B cell (primary cell): ENCODE measurements around the gene NOL3. TPM values are rescaled to one million over a fixed set of nuclear protein-coding genes. Genes with fewer than 3 reads are reported as not detected.

Experiments used
- ATAC-seq: fragments of 200-7000 bp; cut with Tn5 transposase; one replicate; pipeline ENCODE4 v1.10.0; 2021; ENCODE audit warnings: low read depth, mild to moderate bottlenecking, moderate number of reproducible peaks, moderate library complexity
- CTCF ChIA-PET: fragments of 350-600 bp; sonication (Branson Sonifier 250); formaldehyde crosslinking; loops from one replicate; lab custom pipeline; 2021; ENCODE audit warnings: antibody characterized with exemption, inconsistent platforms; lab: Charles Lee
- POLR2A ChIA-PET: fragments of 350-600 bp; sonication (Branson Sonifier 250); formaldehyde crosslinking; loops from one replicate; lab custom pipeline; 2021; ENCODE audit warnings: antibody characterized with exemption; lab: Charles Lee
- DNase-seq: peaks from one replicate; pipeline ENCODE4 v3.0.0; 2013
- H2AFZ ChIP-seq: 2 replicates; pipeline ENCODE4 v1.6.1; 2012; ENCODE audit warnings: mild to moderate bottlenecking, low read depth, low read length; ENCODE audit not compliant: insufficient read depth, poor library complexity, severe bottlenecking
- H3K27ac ChIP-seq, 2 donors: 1 replicate in 1 of 2; 2 replicates in 1 of 2; pipeline ENCODE4 v1.5.1; 2012 to 2013; ENCODE audit warnings: low read length in 2 of 2, mild to moderate bottlenecking in 2 of 2, moderate library complexity in 1 of 2
- H3K27me3 ChIP-seq, 4 experiments: fragments of 200-600 bp in 1 of 4; sonication (generic) in 1 of 4; replicated peaks in 1 of 4; 1 replicate in 2 of 4; 2 replicates in 2 of 4; pipeline versions ENCODE4 v1.6.1 to v1.7.0; 2013 to 2016; ENCODE audit warnings: low read length in 3 of 4, mild to moderate bottlenecking in 2 of 4, mixed read lengths in 1 of 4, moderate library complexity in 1 of 4; ENCODE audit not compliant: insufficient read depth in 4 of 4, control insufficient read depth in 3 of 4; ENCODE audit errors: control extremely low read depth in 1 of 4
- H3K36me3 ChIP-seq, 2 experiments: replicated peaks in 1 of 2; 1 replicate in 1 of 2; 2 replicates in 1 of 2; pipeline versions ENCODE4 v1.6.1 to v1.7.1; 2013; ENCODE audit warnings: low read length in 1 of 2; ENCODE audit not compliant: insufficient read depth in 2 of 2, control insufficient read depth in 1 of 2; ENCODE audit errors: control extremely low read depth in 1 of 2, extremely low read depth in 1 of 2
- H3K4me1 ChIP-seq, 2 donors: fragments of 200-600 bp in 1 of 2; sonication (generic) in 1 of 2; 1 replicate in 1 of 2; 2 replicates in 1 of 2; pipeline versions ENCODE4 v1.5.1 to v1.6.1; 2013 to 2017; ENCODE audit warnings: low read length in 2 of 2; ENCODE audit not compliant: control insufficient read depth in 2 of 2, insufficient read depth in 2 of 2
- H3K4me2 ChIP-seq: replicated peaks from 2 replicates; pipeline ENCODE3; 2012; ENCODE audit warnings: mild to moderate bottlenecking, low read depth, low read length; ENCODE audit not compliant: poor library complexity, severe bottlenecking
- H3K4me3 ChIP-seq, 5 experiments: fragments of 200-600 bp in 1 of 5; sonication (generic) in 1 of 5; 1 replicate in 3 of 5; 2 replicates in 2 of 5; pipeline versions ENCODE4 v1.5.1 to v1.7.0; 2011 to 2016; ENCODE audit warnings: low read length in 4 of 5, mild to moderate bottlenecking in 4 of 5, low read depth in 2 of 5, control low read depth in 1 of 5, moderate library complexity in 1 of 5; ENCODE audit not compliant: insufficient read depth in 1 of 5; ENCODE audit errors: control extremely low read depth in 1 of 5, extremely low read depth in 1 of 5
- H3K79me2 ChIP-seq: fragments of 200-600 bp; sonication (generic); one replicate; pipeline ENCODE4 v1.6.0; 2016; ENCODE audit warnings: low read length; ENCODE audit not compliant: control insufficient read depth, insufficient read depth
- H3K9ac ChIP-seq: fragments of 200-600 bp; sonication (generic); 2 replicates; pipeline ENCODE4 v1.6.1; 2017; ENCODE audit warnings: mild to moderate bottlenecking, low read length, moderate library complexity
- H3K9me3 ChIP-seq, 3 donors: one replicate each; pipeline versions ENCODE4 v1.6.1 to v1.7.1; 2013; ENCODE audit warnings: low read length in 2 of 3; ENCODE audit not compliant: control insufficient read depth in 2 of 3, insufficient read depth in 1 of 3; ENCODE audit errors: control extremely low read depth in 1 of 3
- H4K20me1 ChIP-seq: 2 replicates; pipeline ENCODE4 v1.6.0; 2012; ENCODE audit warnings: mild to moderate bottlenecking, low read length; ENCODE audit not compliant: insufficient read depth, control insufficient read depth, poor library complexity, severe bottlenecking
- H3K27ac Mint-ChIP-seq: one replicate; pipeline ENCODE4 v1.8.0; 2021; ENCODE audit warnings: mixed read lengths
- H3K27me3 Mint-ChIP-seq: one replicate; pipeline ENCODE4 v1.8.0; 2021; ENCODE audit warnings: mixed read lengths
- H3K4me1 Mint-ChIP-seq: one replicate; pipeline ENCODE4 v1.8.0; 2021; ENCODE audit warnings: mixed read lengths
- H3K4me3 Mint-ChIP-seq: one replicate; pipeline ENCODE4 v1.8.0; 2021; ENCODE audit warnings: mixed read lengths
- H3K9me3 Mint-ChIP-seq: one replicate; pipeline ENCODE4 v1.8.0; 2022; ENCODE audit warnings: mixed read lengths; ENCODE audit not compliant: insufficient read depth
- CTCF ChIP-seq: fragments of 200-600 bp; IDR thresholded peaks from one replicate; pipeline ENCODE4 v1.8.0; 2022; ENCODE audit warnings: antibody characterized with exemption, mild to moderate bottlenecking
- EZH2 ChIP-seq: IDR thresholded peaks from 2 replicates; pipeline ENCODE4 v1.6.1; 2012; ENCODE audit warnings: borderline replicate concordance, low read depth, mild to moderate bottlenecking, moderate library complexity, low read length; ENCODE audit not compliant: insufficient read depth, poor library complexity, severe bottlenecking
- whole genome bisulfite sequencing: methylation state at CpG from one replicate; pipeline ENCODE4 v1.1.5; 2013; ENCODE audit warnings: missing lambda C conversion rate; ENCODE audit not compliant: insufficient coverage; 5-methylcytosine and 5-hydroxymethylcytosine counted together
- intact Hi-C: fragments of 100-400 bp; cut with micrococcal nuclease; formaldehyde crosslinking; loops from one replicate; pipeline ENCODE4 v1.10.0; 2022
- polyA plus RNA-seq: library from polyadenylated mRNA; depleted of rRNA; stranded (reverse); fragments of >200 nt; gene quantifications from 2 replicates; pipeline ENCODE4 v1.2.3, GENCODE V29; 2012
- total RNA-seq, 2 donors: library from RNA; stranded (reverse); fragments of 120-200 nt in 1 of 2; gene quantifications; 1 replicate in 1 of 2; 2 replicates in 1 of 2; pipeline versions ENCODE4 v1.2.3 to v1.2.4, GENCODE V29; 2013 to 2022

Gene NOL3
- total and polyA plus RNA-seq, 2 donors (not counting 1 experiment from before 2014, with no cell fraction given): 0.60 to 0.96 TPM

- H3K27me3 Mint-ChIP-seq: peaks cover 20% of the 10 kb centered on the region
- Histone ChIP-seq H3K79me2 (no peaks in the 10 kb centered on the region), H3K27me3 (peaks cover 0 to 36% (median 10%) of the 10 kb centered on the region in 4 experiments), H3K9me3 (peaks cover 0 to 22% (median 0%) of the 10 kb centered on the region in 3 donors), H3K36me3 (peaks cover 0 to 26% of the 10 kb centered on the region in 2 experiments), H4K20me1 (peaks cover 22% of the 10 kb centered on the region), H3K4me2 (peak within 1 kb of the TSS; percentile 79), H3K9ac (peak within 1 kb of the TSS; percentile 52), H3K4me3 (peak within 1 kb of the TSS in 4 of 5 experiments; percentile 33 to 54 (median 44)), H2AFZ (peak within 1 kb of the TSS; percentile 56), H3K27ac (no peak within 1 kb of the TSS), H3K4me1 (peaks cover 21 to 22% of the 10 kb centered on the region in 2 donors)
- intact Hi-C loops: loop anchor here (1.0 kb wide), 1 partner anchor 169 kb away; no protein-coding TSS in a partner anchor
- TF ChIP-seq CTCF: no peak
- TF ChIP-seq EZH2: no peak
- H3K4me3 Mint-ChIP-seq: peak within 1 kb of the TSS; percentile 73
- ChIA-PET POLR2A (interaction anchor here (0.6 kb wide), 1 partner anchor 8 kb away, joined by 3 read pairs; no protein-coding TSS in a partner anchor), CTCF (interaction anchor here (0.6 to 1.5 kb wide), 6 partner anchors 19 to 343 kb away, joined by 3 to 4 read pairs (median 4); partner anchors contain the start of genes CBFB and NOL3)
- H3K4me1 Mint-ChIP-seq: peaks cover 24% of the 10 kb centered on the region
- H3K9me3 Mint-ChIP-seq: no peaks in the 10 kb centered on the region
- WGBS: 4% methylated on average over 31 of the region's 34 CpGs
- DNase-seq: peak; percentile 44
- ATAC-seq: no peak
- H3K27ac Mint-ChIP-seq: no peak within 1 kb of the TSS
Observed at GRCh38 chr16:67150833-67151396, 19.4 kb upstream of the NOL3 start, which contains the start of gene B3GNT9. Gene B3GNT9 (minus strand): TSS chr16:67150998. CDS start chr16:67150485, 513 bp downstream.
